Measurements from ENCODE around the gene FILIP1L. TPM values are rescaled to one million over a fixed set of nuclear protein-coding genes. Genes with fewer than 3 reads are reported as not detected.

Gene FILIP1L
- total and polyA plus RNA-seq, 2 of the 4 experiments (the other 2 are of a cell fraction) = 11.5 to 19.9 TPM

GRCh38 chr3:99810403-99810802, 303.9 kb downstream of the FILIP1L start:
- Histone ChIP-seq H3K79me1 (ENCODE audit: low read depth in 1 of 2, low read length in 2 of 2) (no peaks in the 10 kb centered on the region), H3K14ac (replicated peaks; ENCODE audit: low read depth, low read length) (no peak overlapping the region), H2AK5ac (ENCODE audit: low read depth, low read length) (no peak overlapping the region), H4K91ac (ENCODE audit: insufficient read depth, low read depth, low read length) (no peak overlapping the region), H3K4me2 (ENCODE audit: low read depth, low read length) (no peak overlapping the region), H3K27ac (ENCODE audit: insufficient read depth, low read length) (no peak overlapping the region), H2BK20ac (ENCODE audit: low read depth, low read length) (no peak overlapping the region), H4K8ac (ENCODE audit: low read depth in 2 of 2, low read length in 2 of 2) (no peak overlapping the region), H3K4me1 (ENCODE audit: control insufficient read depth, insufficient read depth, low read length) (no peaks in the 10 kb centered on the region), H3K4ac (ENCODE audit: low read depth, low read length) (no peak overlapping the region), H2AK9ac (replicated peaks; ENCODE audit: low read depth, low read length, poor library complexity) (no peak overlapping the region), H2BK15ac (ENCODE audit: low read depth, low read length) (no peak overlapping the region), H3K4me3 (ENCODE audit: insufficient read depth, low read depth, low read length) (no peak overlapping the region), H4K20me1 (ENCODE audit: insufficient read depth, low read length) (no peaks in the 10 kb centered on the region), H2BK5ac (ENCODE audit: low read depth, low read length, poor library complexity, severe bottlenecking) (no peak overlapping the region), H3K9me1 (ENCODE audit: insufficient read depth, low read length) (no peaks in the 10 kb centered on the region; the same call in 1 of the 2 replicates), H3K18ac (ENCODE audit: low read depth, low read length) (no peak overlapping the region), H3K36me3 (ENCODE audit: control insufficient read depth, insufficient read depth, low read length) (no peaks in the 10 kb centered on the region), H2AFZ (replicated peaks; ENCODE audit: low read length, poor library complexity) (no peak overlapping the region), H3K23ac (ENCODE audit: low read depth, low read length) (no peak overlapping the region), H4K5ac (ENCODE audit: low read depth, low read length) (no peak overlapping the region), H3K9me3 (ENCODE audit: control insufficient read depth, insufficient read depth, low read length) (no peaks in the 10 kb centered on the region), H3K27me3 (ENCODE audit: control insufficient read depth, insufficient read depth, low read length) (no peaks in the 10 kb centered on the region), H2BK120ac (ENCODE audit: low read depth, low read length) (no peak overlapping the region), H3K9ac (ENCODE audit: low read depth, low read length) (no peak overlapping the region), H3K56ac (ENCODE audit: extremely low read depth, insufficient read depth, low read length) (no peak overlapping the region)
- no peak for DNase-seq
- BruUV-seq (replicated peaks) = no TSS peak
- ChIA-PET POLR2A (ENCODE audit: unreplicated experiment) (no interaction called here), CTCF (no interaction called here)
- no peak for TF ChIP-seq RAD21 (IDR thresholded peaks at IDR 0.05; ENCODE audit: low read length)
- no peak for TF ChIP-seq CEBPB (IDR thresholded peaks at IDR 0.05; ENCODE audit: low read depth, low read length)
- TF ChIP-seq BHLHE40 (IDR thresholded peaks at IDR 0.05; ENCODE audit: low read depth, low read length) = no peak
- no peak for TF ChIP-seq NFE2L2 (IDR thresholded peaks at IDR 0.05; ENCODE audit: low read depth, low read length)
- TF ChIP-seq MXI1 (IDR thresholded peaks at IDR 0.05; ENCODE audit: borderline replicate concordance, low read depth, low read length) = no peak
- TF ChIP-seq POLR2A (IDR thresholded peaks at IDR 0.05; ENCODE audit: low read depth, low read length) = no peak
- TF ChIP-seq SMC3 (IDR thresholded peaks at IDR 0.05; ENCODE audit: low read depth, low read length) = no peak
- TF ChIP-seq MAFK (IDR thresholded peaks at IDR 0.05; ENCODE audit: low read depth, low read length) = no peak
- no peak for TF ChIP-seq MAZ (IDR thresholded peaks at IDR 0.05; ENCODE audit: borderline replicate concordance, low read depth, low read length)
- no peak for TF ChIP-seq USF2 (IDR thresholded peaks at IDR 0.05; ENCODE audit: low read depth, low read length)
- TF ChIP-seq RCOR1 (IDR thresholded peaks at IDR 0.05; ENCODE audit: insufficient replicate concordance, low read length) = no peak
- TF ChIP-seq CHD1 (IDR thresholded peaks at IDR 0.05; ENCODE audit: low read depth, low read length) = no peak
- no peak for TF ChIP-seq ELK1 (IDR thresholded peaks at IDR 0.05; ENCODE audit: borderline replicate concordance, low read depth, low read length)
- no peak for TF ChIP-seq CTCF (conservative IDR thresholded peaks at IDR 0.05; ENCODE audit: low read depth, low read length)
- no peak for TF ChIP-seq FOS (IDR thresholded peaks at IDR 0.05; ENCODE audit: low read depth, low read length)
- TF ChIP-seq RFX5 (IDR thresholded peaks at IDR 0.05; ENCODE audit: low read depth, low read length) = no peak
- intact Hi-C loops (cut with micrococcal nuclease) = no loop called here
- ATAC-seq (ENCODE audit: low read depth) = no peak
- WGBS, 2 experiments (ENCODE audit: extremely low coverage in 2 of 2, insufficient read length in 1 of 2) = no CpG with 5 or more reads among the region's 1 CpG
- dilution Hi-C loops (cut with HindIII; ENCODE audit: low sequenced_read_pairs, unreplicated experiment) = no loop called here
- in situ Hi-C loops (cut with MboI; ENCODE audit: low sequenced_read_pairs) = no loop called here

Data from IMR-90 (cell line).